NCI-H146 (cell line): ENCODE data around the gene ARHGAP33.
A peak's percentile ranks its signal among the peaks of the same experiment; 100 is the strongest.
"Not testable (repeated sequence)": the region's sequence is repeated elsewhere in the genome, so short reads cannot be mapped to it uniquely, and the experiment has no call there.

Experiments
- DNase-seq: peaks from one replicate; lab custom pipeline; 2025; lab: John Stamatoyannopoulos, UW

Gene ARHGAP33

DNA sequence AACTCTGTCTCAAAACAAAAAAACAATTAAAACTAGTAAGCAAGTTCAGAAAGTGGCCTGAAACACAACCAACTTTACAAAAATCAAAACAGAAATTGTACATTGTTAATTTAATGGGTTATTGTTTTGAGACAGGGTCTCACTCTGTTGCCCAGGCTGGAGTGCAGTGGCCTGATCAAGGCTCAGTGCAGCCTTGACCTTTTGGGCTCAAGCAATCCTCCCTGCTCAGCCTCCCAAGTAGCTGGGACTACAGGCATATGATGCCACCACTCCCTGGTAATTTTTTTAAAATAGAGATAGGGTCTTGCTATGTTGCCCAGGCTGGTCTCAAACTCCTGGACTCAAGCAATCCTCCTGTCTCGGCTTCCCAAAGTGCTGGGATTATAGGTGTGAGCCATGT is 20.2 kb downstream of the ARHGAP33 start:
- not testable (repeated sequence) for DNase-seq

DNA sequence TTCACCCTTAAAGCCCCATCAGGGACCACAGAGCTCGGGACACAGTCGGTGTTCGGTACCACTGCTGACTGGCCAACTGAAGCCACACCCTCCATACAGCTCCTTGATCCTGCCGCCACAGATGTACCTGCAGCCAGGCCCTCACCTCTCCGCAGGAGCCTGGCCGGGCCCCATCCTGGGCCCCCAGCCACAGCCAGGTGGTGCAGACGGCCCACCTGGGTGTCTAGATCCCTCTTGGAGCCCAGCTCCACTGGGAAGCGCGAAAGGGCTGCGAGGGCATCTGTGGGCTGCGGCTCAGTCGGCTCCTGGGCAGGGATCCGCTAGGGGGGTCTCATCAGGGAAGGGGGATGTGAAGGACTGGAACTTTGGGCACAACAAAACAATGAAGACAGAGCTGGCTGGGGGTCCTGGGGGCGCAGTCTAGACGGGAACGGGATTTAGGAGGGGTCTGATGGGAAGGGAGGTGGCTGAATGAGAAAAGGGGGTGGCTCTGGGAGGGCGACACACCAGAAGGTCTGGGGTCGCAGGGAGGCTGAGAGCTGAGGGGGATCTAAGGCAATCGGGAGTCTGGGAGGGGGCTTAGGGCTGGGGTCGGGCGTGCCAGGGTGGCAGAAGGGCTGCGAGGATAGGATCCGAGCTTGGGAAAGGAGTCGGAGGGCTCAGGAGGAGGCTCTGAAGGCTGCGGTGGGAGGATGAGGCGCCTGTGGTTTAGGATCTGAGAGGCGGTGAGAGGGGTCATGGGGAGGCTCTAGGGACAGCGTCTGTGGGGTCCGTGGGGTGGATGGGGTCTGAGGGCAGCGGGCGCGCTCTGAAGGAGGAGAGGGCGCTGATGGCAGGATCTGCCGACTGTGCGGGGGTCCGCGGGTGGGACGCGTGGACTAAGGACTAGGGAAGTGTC is 21.5 kb downstream of the ARHGAP33 start:
- DNase-seq, result no peak

DNA sequence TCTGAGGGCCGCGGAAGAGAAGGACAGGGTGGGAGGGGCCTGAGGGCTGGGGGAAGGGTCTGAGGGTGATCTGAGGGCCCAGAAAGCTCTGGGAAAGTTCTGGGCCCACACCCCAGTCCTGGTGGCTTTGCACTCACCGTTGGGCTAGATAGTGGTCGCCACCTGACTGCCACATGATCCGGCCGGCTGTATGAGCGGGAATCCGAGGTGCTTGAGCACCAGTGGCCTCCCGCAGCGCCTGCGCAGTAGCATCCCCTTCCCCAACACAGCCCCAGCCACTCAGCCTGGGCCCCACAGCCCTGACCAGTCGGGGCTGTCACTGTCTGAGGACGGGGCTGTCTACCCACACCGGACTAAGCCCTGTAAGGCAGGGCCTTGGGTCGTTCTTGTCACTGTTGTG is 22.3 kb downstream of the ARHGAP33 start:
- DNase-seq, result no peak

DNA sequence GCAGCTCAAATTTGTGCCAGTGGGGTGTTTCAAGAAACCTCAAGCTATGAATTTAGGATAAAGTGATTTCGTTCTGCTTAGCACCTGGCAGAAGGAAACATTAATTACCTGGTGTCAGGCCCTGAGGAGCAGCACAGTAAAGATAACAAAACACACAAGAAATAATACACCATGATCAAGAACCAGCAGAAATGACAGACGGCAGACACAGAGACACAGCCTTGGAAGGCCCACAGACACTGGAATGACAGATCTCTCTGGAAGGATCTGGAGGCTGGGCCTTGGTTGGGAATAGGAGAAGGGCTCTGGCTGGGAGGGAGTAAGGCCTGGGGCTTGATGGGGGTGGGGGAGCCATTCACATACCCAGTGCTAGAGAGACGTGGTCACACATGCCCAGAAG is 26.5 kb downstream of the ARHGAP33 start:
- DNase-seq, result no peak

DNA sequence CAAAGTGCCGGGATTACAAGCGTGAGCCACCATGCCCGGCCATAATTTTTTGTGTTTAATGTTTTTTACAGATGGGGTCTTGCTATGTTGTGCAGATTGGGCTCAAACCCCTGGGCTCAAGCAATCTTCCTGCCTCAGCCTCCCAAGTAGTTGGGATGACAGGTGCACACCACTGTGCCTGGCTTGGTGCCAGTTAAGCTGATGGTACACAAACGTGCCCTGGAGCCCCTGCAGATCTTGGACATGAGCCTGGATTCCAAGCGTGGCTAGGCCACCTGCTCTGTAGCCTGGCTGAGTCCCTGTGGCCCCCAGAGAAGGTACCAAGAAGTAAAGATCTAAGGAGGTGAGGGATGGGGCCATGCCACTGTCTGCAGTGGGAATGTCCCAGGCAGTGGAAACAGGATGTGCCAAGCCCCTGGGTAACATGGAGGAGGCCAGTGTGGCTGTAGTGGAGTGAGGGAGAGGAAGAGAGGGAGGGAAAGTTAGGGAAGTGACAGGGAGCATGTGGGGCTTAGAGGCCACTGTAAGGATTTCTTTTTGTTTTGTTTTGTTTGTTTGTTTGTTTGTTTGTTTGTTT is 30.2 kb downstream of the ARHGAP33 start:
- peak; percentile 72 for DNase-seq

DNA sequence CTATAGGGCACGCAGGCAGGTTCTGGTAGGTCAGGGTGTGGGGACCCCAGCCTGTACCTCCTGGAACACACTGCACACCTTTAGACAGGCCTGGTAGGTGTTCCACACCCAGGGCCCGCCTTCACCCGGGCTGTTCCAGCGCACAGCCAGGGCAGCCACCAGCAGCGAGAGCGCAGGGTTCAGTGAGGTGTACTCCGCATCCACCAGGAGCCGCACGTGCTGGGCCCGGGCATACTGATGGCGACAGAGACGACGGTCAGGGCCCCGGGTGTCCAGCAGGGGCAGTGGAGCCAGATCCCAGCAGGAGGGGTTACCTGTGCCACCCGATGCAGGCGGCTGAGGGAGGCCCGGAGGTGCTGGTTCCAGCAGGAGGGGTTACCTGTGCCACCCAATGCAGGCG is 31.2 kb downstream of the ARHGAP33 start:
- no peak for DNase-seq

DNA sequence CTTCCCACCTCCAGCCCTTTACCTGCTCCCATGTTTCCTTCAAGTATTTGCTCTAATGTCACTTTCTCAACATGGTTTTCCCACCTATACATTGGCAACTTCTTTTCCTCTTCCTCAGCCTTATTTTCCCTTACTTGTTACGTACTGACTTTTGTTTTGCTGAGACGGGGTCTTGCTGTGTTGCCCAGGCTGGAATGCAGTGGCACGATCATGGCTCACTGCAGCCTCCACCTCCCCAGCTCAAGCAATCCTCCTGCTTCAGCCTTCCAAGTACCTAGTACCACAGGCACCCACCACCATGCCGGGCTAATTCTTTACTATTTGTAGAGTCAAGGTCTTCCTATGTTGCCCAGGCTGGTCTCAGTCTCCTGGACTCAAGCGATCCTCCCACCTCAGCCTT is 32.3 kb downstream of the ARHGAP33 start:
- DNase-seq, result no peak

DNA sequence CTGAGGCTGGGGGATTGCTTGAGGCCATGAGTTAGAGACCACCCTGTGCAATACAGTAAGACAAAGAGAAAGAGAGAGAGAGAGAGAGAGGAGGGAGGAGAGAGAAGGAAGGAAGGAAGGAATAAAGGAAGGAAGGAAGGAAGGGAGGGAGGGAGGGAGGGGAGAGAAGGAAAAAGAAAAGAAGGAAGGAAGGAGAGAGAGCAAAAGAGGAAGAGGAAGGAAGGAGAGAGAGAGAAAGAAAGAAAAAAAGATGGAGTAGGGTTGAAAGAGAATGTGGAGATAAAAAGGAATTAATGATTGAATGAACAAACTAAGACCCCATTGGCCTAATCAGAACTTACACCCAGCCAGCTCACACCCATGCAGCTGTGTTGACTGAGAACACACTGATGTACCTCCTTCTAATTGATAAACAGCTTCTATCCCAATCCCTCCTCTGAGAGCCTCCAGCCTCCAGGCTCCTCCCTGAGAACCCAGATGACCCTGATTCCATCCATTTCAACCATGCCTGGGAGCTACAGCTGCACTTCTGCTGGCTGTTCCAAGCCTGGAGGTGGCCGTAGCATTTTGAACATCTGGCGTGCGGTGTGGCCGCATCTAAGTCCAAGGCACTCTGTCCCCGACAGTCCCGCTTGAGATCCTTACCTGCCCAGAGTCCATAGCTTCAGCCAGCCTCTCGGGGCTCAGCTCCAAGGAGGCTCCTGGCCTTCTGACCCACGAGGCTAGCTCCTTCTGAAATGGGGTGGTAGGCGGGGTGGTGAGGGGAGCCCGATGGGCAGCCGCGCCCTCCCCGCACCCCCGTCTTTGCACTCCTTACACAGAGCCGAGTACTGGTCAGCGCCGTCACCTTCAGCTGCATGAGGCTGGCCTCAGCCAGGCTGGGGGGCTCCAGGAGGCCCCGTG is 36.2 kb downstream of the ARHGAP33 start:
- DNase-seq, result peak; percentile 27

DNA sequence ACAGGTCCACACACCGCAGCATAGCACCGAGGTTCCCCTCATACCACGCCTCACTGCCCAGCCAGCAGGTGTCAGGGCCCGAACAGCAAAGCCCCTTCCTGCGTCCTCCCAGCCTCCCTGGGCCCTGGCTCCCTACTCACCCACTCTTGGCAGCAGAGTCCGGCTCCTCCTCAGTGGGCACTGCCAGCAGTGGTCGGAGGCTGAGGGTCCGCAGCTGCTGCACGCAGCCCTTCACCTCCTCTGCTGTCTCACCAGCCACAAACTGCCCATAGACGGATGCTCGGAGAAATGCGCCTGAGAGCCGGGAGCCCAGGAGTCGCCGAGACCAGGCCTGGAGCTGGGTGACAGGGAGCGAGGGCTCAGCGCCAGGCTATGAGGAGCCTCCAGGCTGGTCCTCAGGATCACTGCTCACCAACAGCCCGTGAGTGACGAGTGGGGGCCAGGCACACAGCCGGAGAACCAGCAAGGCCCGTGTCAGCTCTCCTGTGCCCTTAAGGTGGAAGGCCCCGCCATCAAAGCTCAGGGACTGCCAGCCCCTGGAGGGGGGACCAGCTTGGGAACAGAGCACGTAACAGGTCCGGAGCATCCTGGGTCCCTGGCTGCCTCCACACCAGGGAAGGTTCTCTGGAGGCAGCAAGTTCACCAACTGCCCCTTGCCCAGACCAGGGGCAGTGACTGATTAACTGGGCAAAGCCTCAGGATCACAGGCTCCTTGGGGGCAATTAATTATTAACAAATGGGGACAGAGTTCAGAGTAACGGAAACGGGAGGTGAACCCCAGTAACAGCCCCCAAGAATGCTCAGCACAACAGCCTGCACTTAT is 37.1 kb downstream of the ARHGAP33 start, which contains the start of gene PRODH2:
Gene PRODH2, minus strand, starts transcription at position 626 of the 823 bp plus-strand sequence. Its CDS starts 40 bp downstream, at position 586.
- no peak for DNase-seq

DNA sequence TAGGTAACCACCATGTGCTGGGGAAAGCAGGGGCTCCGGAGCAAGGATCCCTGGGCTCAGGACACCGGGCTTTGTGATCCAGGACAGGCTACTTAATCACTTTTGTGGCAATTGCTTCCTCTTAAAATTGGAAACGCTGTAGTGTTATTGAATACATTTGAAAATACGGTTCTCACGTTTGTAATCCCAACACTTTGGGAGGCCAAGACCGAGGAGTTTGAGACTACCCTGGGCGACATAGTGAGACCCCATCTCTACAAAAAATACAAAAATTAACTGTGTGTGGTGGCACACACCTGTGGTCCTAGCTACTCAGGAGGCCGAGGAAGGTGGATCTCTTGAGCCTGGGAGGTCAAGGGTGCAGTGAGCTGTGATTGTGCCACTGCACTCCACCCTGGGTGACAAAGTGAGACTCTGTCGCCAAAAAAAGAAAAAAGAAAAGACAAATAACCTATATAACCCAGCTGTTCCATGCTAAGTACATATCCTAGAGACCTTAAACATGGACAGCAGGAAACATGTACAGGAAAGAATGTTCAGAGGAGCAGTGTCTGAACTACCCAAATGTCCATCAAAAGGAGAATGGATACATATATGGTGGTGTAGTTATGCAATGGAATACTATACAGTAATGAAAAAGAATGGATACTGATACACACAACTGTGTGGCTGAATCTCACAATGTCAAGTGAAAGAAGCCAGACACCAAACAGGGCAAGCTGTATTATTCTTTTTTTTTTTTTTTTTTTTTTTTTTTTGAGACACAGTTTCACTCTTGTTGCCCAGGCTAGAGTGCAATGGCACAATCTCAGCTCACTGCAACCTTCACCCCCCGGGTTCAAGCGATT is 37.9 kb downstream of the ARHGAP33 start:
- no peak for DNase-seq

DNA sequence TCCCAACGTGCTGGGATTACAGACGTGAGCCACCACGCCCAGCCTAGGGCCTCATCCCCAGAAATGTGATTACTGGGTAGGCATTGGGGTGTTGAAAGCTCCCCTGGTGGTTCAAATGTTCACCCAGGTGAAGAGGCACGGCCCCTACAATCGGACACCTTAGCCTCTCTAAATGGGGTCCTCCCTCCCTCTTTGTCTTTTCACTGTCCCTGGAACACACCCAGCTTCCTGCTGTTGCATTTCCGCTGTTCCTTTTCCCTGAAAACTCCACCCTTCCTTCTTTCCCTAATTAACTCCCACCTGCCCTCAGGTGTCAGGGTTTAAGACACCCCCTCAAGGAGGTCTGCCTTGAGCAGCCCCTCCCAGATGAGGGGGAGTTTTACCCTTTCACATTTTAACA is 40.9 kb downstream of the ARHGAP33 start:
- DNase-seq, result peak; percentile 47

DNA sequence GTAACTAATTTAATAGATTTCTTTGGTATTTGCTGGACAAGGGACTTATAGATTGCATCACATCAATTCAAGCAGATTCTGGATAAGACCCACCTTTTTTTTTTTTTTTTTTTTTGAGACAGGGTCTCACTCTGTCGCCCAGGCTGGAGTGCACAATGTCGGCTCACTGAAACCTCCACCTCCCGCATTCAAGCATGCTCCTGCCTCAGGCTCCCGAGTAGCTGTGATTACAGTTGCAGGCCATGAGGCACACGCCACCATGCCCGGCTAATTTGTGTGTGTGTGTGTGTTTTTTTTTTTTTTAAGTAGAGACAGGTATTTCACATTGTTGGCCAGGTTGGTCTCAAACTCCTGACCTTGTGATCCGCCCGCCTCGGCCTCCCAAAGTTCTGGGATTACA is 41.5 kb downstream of the ARHGAP33 start:
- no peak for DNase-seq

DNA sequence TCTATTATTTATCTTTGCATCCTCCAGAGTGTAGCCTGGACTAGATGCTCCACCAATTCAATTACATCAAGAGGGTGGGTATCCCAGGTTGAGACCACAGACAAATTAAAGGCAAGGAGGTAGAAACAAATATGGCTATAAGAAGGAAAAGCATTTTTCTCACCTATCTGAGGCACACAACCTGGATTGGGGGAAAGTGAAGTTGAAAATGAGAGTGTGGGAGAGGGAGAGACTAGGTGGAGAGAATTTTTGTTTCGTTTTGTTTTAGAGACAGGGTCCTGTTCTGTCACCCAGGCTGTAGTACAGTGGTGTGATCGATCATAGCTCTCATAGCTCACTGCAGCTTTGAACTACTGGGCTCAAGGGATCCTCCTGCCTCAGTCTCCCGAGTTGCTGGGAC is 43.1 kb downstream of the ARHGAP33 start:
- no peak for DNase-seq

DNA sequence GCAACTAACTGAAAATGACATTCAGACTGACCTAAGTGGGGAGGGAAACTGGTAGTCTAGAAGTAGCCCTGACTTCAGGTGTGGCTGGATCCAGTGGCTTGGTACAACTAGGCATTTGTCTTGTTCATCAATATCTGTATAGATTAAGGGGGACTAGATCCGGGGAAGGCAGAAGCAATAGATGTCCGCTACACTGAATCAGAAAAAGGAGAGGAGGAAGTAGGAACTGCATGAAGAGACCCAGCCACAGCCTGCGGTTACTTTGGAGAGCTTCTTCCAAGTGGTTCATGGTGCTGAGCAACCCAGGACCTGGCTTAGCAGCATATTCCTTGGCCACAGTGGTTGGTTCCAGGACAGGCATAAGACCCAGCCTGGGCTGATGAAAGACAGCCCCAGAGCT is 47.2 kb downstream of the ARHGAP33 start:
- peak; percentile 18 for DNase-seq

DNA sequence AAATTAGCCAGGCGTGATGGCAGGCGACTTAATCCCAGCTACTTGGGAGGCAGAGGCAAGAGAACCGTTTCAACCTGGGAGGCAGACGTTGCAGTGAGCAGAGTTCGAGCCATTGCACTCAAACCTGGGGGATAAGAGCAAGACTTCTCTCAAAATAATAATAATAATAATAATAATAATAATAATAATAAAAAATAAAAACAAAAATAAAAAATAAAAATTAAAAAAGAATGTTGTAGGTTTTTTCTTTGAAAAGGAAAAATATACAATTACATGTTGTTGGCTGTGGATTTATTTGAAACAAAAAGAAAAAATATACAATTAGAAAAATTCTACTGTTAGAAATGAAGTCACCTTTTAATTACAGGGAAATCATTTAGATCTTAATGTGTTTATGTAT is 48.8 kb downstream of the ARHGAP33 start:
- no peak for DNase-seq

DNA sequence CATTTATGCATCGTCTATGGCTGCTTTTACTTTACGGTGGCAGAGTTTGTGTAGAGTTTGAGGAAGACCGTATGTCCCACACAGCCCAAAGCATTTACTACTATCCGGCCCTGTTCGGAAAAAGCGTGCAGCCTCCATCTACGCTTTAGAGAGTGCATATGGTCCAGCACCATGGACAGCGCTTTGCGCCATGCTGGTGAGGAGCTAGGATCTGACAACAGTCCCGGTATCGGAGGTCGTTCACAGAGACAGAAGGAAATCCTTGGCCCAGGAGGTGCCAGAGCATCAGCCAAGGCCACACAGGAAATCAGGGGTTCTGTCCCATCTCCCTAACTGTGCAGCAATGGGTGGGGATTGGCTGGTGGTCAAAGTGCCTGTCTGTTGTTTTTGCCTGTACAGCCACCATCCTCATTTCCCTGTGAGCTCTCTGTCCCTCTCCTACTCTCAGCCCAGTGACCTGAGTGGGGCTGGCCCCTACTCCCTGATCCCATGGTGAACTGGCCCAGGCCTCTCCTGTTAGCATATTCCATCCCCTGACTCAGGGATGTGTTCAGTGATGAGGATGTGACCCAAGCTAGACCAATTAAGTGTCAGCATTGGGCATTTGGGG is 53.4 kb downstream of the ARHGAP33 start:
- no peak for DNase-seq

DNA sequence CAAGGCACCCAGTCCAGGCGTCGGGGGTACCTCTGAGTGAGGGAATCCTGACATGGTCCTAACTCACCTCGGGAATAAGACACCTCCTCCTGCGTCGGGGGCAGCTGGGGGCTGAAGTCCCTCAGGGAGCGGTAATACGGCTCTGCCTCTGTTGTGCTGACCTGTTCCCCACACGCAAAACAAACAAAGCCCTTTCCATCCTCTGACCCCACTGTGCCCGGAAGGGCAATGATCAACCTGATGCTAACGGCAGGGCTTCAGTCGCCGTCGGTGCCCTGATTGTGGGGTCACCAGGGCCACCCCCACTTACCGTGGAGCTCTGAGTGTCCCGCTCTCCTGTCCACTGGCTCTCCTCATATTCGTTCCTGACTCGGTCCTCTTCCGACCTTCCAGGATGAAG is 55.6 kb downstream of the ARHGAP33 start:
- no peak for DNase-seq

DNA sequence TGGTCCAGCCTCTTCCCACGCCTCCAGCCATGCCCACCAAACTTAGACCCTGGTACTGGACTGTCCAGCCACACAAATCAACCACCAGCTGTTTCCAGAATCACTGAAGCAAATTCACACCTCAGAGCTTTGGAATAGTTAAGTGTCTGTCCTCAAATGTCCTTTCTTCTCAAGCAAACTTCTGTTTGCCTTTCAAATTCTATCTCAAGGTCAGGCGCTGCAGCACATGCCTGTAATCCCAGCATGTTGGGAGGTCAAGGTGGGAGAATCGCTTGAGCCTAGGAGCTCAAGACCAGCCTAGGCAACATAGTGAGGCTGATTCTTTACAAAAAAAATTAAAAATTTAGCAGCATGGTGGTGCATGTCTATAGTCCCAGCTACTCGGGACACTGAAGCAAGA is 56.7 kb downstream of the ARHGAP33 start:
- no peak for DNase-seq

DNA sequence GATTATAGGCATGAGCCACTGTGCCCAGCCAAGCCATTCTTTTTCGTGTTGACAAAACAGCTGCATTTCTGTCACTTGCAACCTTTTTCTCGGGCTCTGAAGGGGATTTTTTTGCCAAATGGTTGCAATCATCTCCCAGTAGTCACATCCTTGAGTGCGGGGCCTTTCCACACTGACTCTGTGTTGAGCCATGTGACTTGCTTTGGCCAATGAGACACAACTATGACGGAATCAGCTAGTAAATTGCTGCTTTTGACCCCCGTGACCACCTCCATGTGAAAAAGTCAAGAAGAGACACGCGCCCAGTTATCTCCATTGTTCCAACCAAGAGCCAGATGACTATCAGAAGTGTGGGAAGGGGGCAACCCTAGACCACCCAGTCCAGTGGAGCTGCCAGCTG is 58.6 kb downstream of the ARHGAP33 start:
- DNase-seq, result no peak

DNA sequence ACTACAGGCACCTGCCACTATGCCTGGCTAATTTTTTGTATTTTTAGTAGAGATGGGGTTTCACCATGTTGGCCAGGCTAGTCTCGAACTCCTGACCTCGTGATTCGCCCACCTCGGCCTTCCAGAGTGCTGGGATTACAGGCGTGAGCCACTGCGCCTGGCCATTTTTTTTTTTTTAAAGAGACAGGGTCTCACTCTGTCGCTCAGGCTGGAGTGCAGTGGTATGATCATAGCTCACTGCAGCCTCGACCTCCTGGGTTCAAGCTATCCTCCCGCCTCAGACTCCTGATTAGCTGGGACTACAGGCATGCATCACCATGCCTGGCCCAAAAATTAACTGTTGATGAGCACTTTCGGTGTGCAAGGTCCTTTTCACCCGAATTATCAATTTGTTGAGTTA is 60.7 kb downstream of the ARHGAP33 start:
- DNase-seq, result not testable (repeated sequence)
